MM.1S (cell line): ENCODE results near the gene PTGES.

ENCODE experiments used
- DNase-seq: peaks from one replicate; pipeline ENCODE4 v3.0.0-alpha.2; 2015
- H2AFZ ChIP-seq: fragments of 300-600 bp; sonication (generic); 2 replicates; pipeline ENCODE4 v1.6.0; 2016; ENCODE audit warnings: antibody characterized with exemption, low read length
- H3F3A ChIP-seq: fragments of 300-600 bp; sonication (generic); 2 replicates; pipeline ENCODE4 v1.6.1; 2016; ENCODE audit warnings: mild to moderate bottlenecking, antibody characterized with exemption, low read length, moderate library complexity, mixed read lengths; ENCODE audit not compliant: insufficient read depth
- H3K27ac ChIP-seq: fragments of 300-600 bp; sonication (generic); 2 replicates; pipeline ENCODE4 v1.5.1; 2016; ENCODE audit warnings: mild to moderate bottlenecking, low read length
- H3K27me3 ChIP-seq: fragments of 300-600 bp; sonication (generic); replicated peaks from 2 replicates; pipeline ENCODE4 v1.6.0; 2016; ENCODE audit warnings: low read length; ENCODE audit not compliant: insufficient read depth
- H3K36me3 ChIP-seq: fragments of 300-600 bp; sonication (generic); replicated peaks from 2 replicates; pipeline ENCODE4 v1.6.1; 2016; ENCODE audit warnings: mild to moderate bottlenecking, low read length, mixed read lengths; ENCODE audit not compliant: insufficient read depth
- H3K4me1 ChIP-seq: fragments of 300-600 bp; sonication (generic); 2 replicates; pipeline ENCODE4 v1.6.1; 2016; ENCODE audit warnings: low read length, mixed read lengths
- H3K4me2 ChIP-seq: fragments of 300-600 bp; sonication (generic); 2 replicates; pipeline ENCODE4 v1.6.0; 2016; ENCODE audit warnings: low read depth, low read length
- H3K4me3 ChIP-seq: fragments of 300-600 bp; sonication (generic); 2 replicates; pipeline ENCODE4 v1.5.1; 2016; ENCODE audit warnings: low read length, mixed read lengths
- H3K79me2 ChIP-seq: fragments of 300-600 bp; sonication (generic); 2 replicates; pipeline ENCODE4 v1.6.1; 2016; ENCODE audit warnings: mixed run types, low read length, mixed read lengths
- H3K9ac ChIP-seq: fragments of 300-600 bp; sonication (generic); 2 replicates; pipeline ENCODE4 v1.6.1; 2016; ENCODE audit warnings: low read length, mixed read lengths
- H3K9me2 ChIP-seq: fragments of 300-600 bp; sonication (generic); replicated peaks from 2 replicates; pipeline ENCODE4 v1.6.1; 2016; ENCODE audit warnings: mild to moderate bottlenecking, low read length, mixed read lengths; ENCODE audit not compliant: insufficient read depth
- H3K9me3 ChIP-seq: fragments of 300-600 bp; sonication (generic); replicated peaks from 2 replicates; pipeline ENCODE4 v1.6.1; 2016; ENCODE audit warnings: mild to moderate bottlenecking, low read length, mixed read lengths; ENCODE audit not compliant: insufficient read depth
- H4K20me1 ChIP-seq: fragments of 300-600 bp; sonication (generic); 2 replicates; pipeline ENCODE4 v1.6.1; 2016; ENCODE audit warnings: mild to moderate bottlenecking, low read length, moderate library complexity, mixed read lengths; ENCODE audit not compliant: insufficient read depth
- CTCF ChIP-seq: fragments of 300-600 bp; sonication (generic); IDR thresholded peaks from 2 replicates; pipeline ENCODE4 v1.5.1; 2016; ENCODE audit warnings: antibody characterized with exemption, low read length, mixed read lengths
- EZH2 ChIP-seq: fragments of 300-600 bp; sonication (generic); optimal IDR thresholded peaks from 2 replicates; pipeline ENCODE3; 2017; ENCODE audit warnings: low read depth, mild to moderate bottlenecking, antibody characterized with exemption, low read length, mixed read lengths
- EZH2phosphoT487 ChIP-seq: fragments of 300-600 bp; sonication (generic); IDR thresholded peaks from 2 replicates; pipeline ENCODE4 v1.6.1; 2018; ENCODE audit warnings: antibody characterized with exemption, low read length

PTGES gene

DNA sequence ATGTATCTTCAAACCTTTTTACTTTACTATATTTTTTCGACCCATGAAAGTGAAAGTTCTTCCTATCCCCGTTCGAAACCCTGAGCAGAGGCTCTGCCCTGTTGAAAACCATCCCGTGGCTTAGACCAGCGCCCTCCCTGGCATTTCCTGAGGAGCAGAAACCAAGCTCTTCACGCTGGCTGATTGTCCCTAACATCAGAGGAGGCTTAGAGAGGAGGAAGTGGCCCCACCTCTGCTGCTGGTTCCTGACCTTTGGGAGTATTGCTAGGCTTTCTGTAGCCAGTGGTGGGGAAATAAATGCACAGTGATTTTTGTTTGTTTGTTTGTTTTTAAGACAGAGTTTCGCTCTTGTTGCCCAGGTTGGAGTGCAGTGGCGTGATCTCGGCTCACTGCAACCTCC, 4.2 kb upstream of the PTGES start:
- no peaks in the 10 kb centered on the region for H3K36me3 ChIP-seq
- no peaks in the 10 kb centered on the region for H4K20me1 ChIP-seq
- H3K9me3 ChIP-seq: no peaks in the 10 kb centered on the region
- no peak overlapping the region for H3K4me3 ChIP-seq
- no peak overlapping the region for H3K9ac ChIP-seq
- TF ChIP-seq EZH2 (no peak), EZH2phosphoT487 (no peak), CTCF (no peak)
- no peak overlapping the region for H3K27ac ChIP-seq
- H3K79me2 ChIP-seq: no peaks in the 10 kb centered on the region
- H3K4me2 ChIP-seq: no peak overlapping the region
- H3K9me2 ChIP-seq: no peaks in the 10 kb centered on the region
- no peaks in the 10 kb centered on the region for H3K4me1 ChIP-seq
- no peak overlapping the region for H2AFZ ChIP-seq
- no peaks in the 10 kb centered on the region for H3F3A ChIP-seq
- peak; percentile 9 for DNase-seq
- peaks cover 82% of the 10 kb centered on the region for H3K27me3 ChIP-seq

DNA sequence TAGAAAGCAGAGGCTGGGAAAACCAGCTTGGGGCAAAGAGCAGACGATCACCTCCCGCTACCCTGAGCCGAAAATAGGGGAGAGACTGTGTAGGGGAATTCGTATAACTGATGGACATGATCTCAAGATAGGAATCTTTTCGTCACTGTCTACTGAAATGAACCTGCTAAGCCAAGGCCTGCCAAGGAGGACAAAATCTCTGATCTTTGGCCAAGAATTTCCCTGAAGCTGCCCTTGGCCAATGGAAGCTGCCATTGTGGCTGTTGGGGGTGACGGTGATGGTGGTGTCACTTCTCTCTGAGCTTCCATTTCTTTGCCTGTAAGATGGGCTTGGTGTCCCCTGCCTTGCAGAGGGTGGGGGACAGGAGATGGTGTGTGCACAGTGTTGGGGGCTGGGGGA, 3.3 kb upstream of the PTGES start:
- Histone ChIP-seq H3K4me1 (no peaks in the 10 kb centered on the region), H3F3A (no peaks in the 10 kb centered on the region), H3K9me2 (no peaks in the 10 kb centered on the region), H3K36me3 (no peaks in the 10 kb centered on the region), H4K20me1 (no peaks in the 10 kb centered on the region), H3K27me3 (peaks cover 82% of the 10 kb centered on the region), H3K9me3 (no peaks in the 10 kb centered on the region), H3K9ac (no peak overlapping the region), H2AFZ (no peak overlapping the region), H3K27ac (no peak overlapping the region), H3K79me2 (no peaks in the 10 kb centered on the region), H3K4me2 (no peak overlapping the region), H3K4me3 (no peak overlapping the region)
- TF ChIP-seq CTCF: no peak
- no peak for TF ChIP-seq EZH2
- TF ChIP-seq EZH2phosphoT487: no peak
- DNase-seq: no peak

- Histone ChIP-seq H4K20me1 (no peaks in the 10 kb centered on the region), H3K4me3 (no peak overlapping the region), H2AFZ (no peak overlapping the region), H3K9me2 (no peaks in the 10 kb centered on the region), H3K36me3 (no peaks in the 10 kb centered on the region), H3F3A (no peaks in the 10 kb centered on the region), H3K27ac (no peak overlapping the region), H3K4me2 (no peak overlapping the region), H3K9me3 (no peaks in the 10 kb centered on the region), H3K9ac (no peak overlapping the region), H3K4me1 (no peaks in the 10 kb centered on the region), H3K79me2 (no peaks in the 10 kb centered on the region), H3K27me3 (peaks cover 82% of the 10 kb centered on the region)
- no peak for DNase-seq
- TF ChIP-seq EZH2 (no peak), EZH2phosphoT487 (no peak), CTCF (no peak)
Measured at GRCh38 chr9:129755151-129755550, 2.3 kb upstream of the PTGES start.
